GM23338 (cell line): ENCODE measurements around the gene ATXN2. TPM values are rescaled to one million over a fixed set of nuclear protein-coding genes. Genes with fewer than 3 reads are reported as not detected.

Source experiments
- ATAC-seq: fragments of 200-7000 bp; cut with Tn5 transposase; 3 replicates; pipeline ENCODE4 v1.9.1; 2020
- DNase-seq: peaks from one replicate; pipeline ENCODE4 v3.0.0-alpha.2; 2015; ENCODE audit warnings: low spot score
- H2AFZ ChIP-seq: fragments of 200-600 bp; sonication (generic); 2 replicates; pipeline ENCODE4 v1.8.0; 2016; ENCODE audit warnings: antibody characterized with exemption, mild to moderate bottlenecking, moderate library complexity
- H3F3A ChIP-seq: fragments of 200-600 bp; sonication (generic); replicated peaks from 2 replicates; pipeline ENCODE4 v1.8.0; 2017; ENCODE audit warnings: antibody characterized with exemption, mixed run types, low read depth
- H3K27ac ChIP-seq: fragments of 200-600 bp; sonication (generic); 2 replicates; pipeline ENCODE4 v1.6.1; 2016; ENCODE audit warnings: low read depth
- H3K27me3 ChIP-seq: fragments of 200-600 bp; sonication (generic); 2 replicates; pipeline ENCODE4 v1.8.0; 2016; ENCODE audit warnings: mild to moderate bottlenecking, mixed run types, moderate library complexity; ENCODE audit not compliant: insufficient read depth
- H3K36me3 ChIP-seq: fragments of 200-600 bp; sonication (generic); 2 replicates; pipeline ENCODE4 v1.8.0; 2016; ENCODE audit warnings: mild to moderate bottlenecking; ENCODE audit not compliant: insufficient read depth
- H3K4me1 ChIP-seq: fragments of 200-600 bp; sonication (generic); 2 replicates; pipeline ENCODE4 v1.8.0; 2016; ENCODE audit warnings: mild to moderate bottlenecking, moderate library complexity; ENCODE audit not compliant: insufficient read depth
- H3K4me2 ChIP-seq: fragments of 200-600 bp; sonication (generic); 2 replicates; pipeline ENCODE4 v1.7.1; 2017; ENCODE audit warnings: mixed run types
- H3K4me3 ChIP-seq: fragments of 200-600 bp; sonication (generic); 2 replicates; pipeline ENCODE4 v1.6.1; 2016; ENCODE audit warnings: mixed run types
- H3K79me2 ChIP-seq: fragments of 200-600 bp; sonication (generic); replicated peaks from 2 replicates; pipeline ENCODE4 v1.8.0; 2017; ENCODE audit warnings: mild to moderate bottlenecking; ENCODE audit not compliant: insufficient read depth
- H3K9me2 ChIP-seq: fragments of 200-600 bp; sonication (generic); 2 replicates; pipeline ENCODE4 v1.8.0; 2017; ENCODE audit not compliant: insufficient read depth
- H4K20me1 ChIP-seq: fragments of 200-600 bp; sonication (generic); replicated peaks from 2 replicates; pipeline ENCODE4 v1.8.0; 2017; ENCODE audit warnings: mild to moderate bottlenecking; ENCODE audit not compliant: insufficient read depth
- H3K27ac Mint-ChIP-seq: 2 replicates; pipeline ENCODE4 v1.8.0; 2020; ENCODE audit warnings: inconsistent platforms, mild to moderate bottlenecking, moderate library complexity, mixed read lengths
- H3K27me3 Mint-ChIP-seq: 3 replicates; pipeline ENCODE4 v1.8.0; 2022; ENCODE audit warnings: low read depth, mild to moderate bottlenecking, moderate library complexity, mixed read lengths, inconsistent platforms; ENCODE audit not compliant: insufficient read depth, poor library complexity
- H3K36me3 Mint-ChIP-seq: 3 replicates; pipeline ENCODE4 v1.8.0; 2021; ENCODE audit warnings: low read depth, mild to moderate bottlenecking, inconsistent platforms, moderate library complexity, mixed read lengths
- H3K4me1 Mint-ChIP-seq: 3 replicates; pipeline ENCODE4 v1.8.0; 2020; ENCODE audit warnings: mild to moderate bottlenecking, inconsistent platforms, mixed read lengths
- H3K4me3 Mint-ChIP-seq: 3 replicates; pipeline ENCODE4 v1.8.0; 2021; ENCODE audit warnings: moderate library complexity, mild to moderate bottlenecking, inconsistent platforms, mixed read lengths
- H3K9me3 Mint-ChIP-seq: 3 replicates; pipeline ENCODE4 v1.8.0; 2020; ENCODE audit warnings: moderate library complexity, mild to moderate bottlenecking, inconsistent platforms, mixed read lengths
- CREB1 ChIP-seq: fragments of 250-450 bp; sonication (Bioruptor Pico); IDR thresholded peaks from 2 replicates; pipeline ENCODE4 v1.5.0; 2020; ENCODE audit warnings: low read depth, mild to moderate bottlenecking, moderate library complexity
- CTCF ChIP-seq, 2 experiments: fragments of 200-600 bp in 1 of 2; sonication (generic) in 1 of 2; conservative IDR thresholded peaks; 2 replicates each; pipeline versions ENCODE4 v1.5.1 to v1.6.1; 2016 to 2017; ENCODE audit warnings: antibody characterized with exemption in 2 of 2, low read depth in 2 of 2, mild to moderate bottlenecking in 2 of 2, moderate library complexity in 1 of 2
- ETS1 ChIP-seq: IDR thresholded peaks from 2 replicates; pipeline ENCODE4 v1.6.1; 2016; ENCODE audit warnings: antibody characterized with exemption
- EZH2phosphoT487 ChIP-seq: fragments of 200-600 bp; sonication (generic); IDR thresholded peaks from one replicate; pipeline ENCODE4 v1.8.1; 2018; ENCODE audit warnings: antibody characterized with exemption; ENCODE audit not compliant: unreplicated experiment
- NANOG ChIP-seq: IDR thresholded peaks from 2 replicates; pipeline ENCODE4 v1.6.1; 2016; ENCODE audit warnings: antibody characterized with exemption, borderline replicate concordance
- POLR2AphosphoS5 ChIP-seq: IDR thresholded peaks from 2 replicates; pipeline ENCODE4 v1.6.1; 2016; ENCODE audit warnings: antibody characterized with exemption, low read depth
- ZNF114 ChIP-seq: fragments of 250-450 bp; sonication (Bioruptor Pico); IDR thresholded peaks from 2 replicates; pipeline ENCODE4 v1.5.0; 2020; ENCODE audit warnings: mild to moderate bottlenecking, moderate library complexity
- ZNF331 ChIP-seq: fragments of 250-450 bp; sonication (Bioruptor Pico); IDR thresholded peaks from 2 replicates; pipeline ENCODE4 v1.5.0; 2020; ENCODE audit warnings: low read depth, mild to moderate bottlenecking, moderate library complexity
- ZNF462 ChIP-seq: fragments of 250-450 bp; sonication (Bioruptor Pico); IDR thresholded peaks from 2 replicates; pipeline ENCODE4 v1.5.0; 2020; ENCODE audit warnings: mild to moderate bottlenecking, moderate library complexity
- polyA plus RNA-seq: library from polyadenylated mRNA; unstranded; fragments of >200 nt; fragmentation: Nextera tagmentation; extraction: Ambion mirVana; gene quantifications from 2 replicates; pipeline ENCODE4 v1.2.1, GENCODE V29; 2016
- total RNA-seq: library from RNA; depleted of rRNA; stranded (reverse); fragments of >200 nt; shearing (Covaris generic); gene quantifications from 2 replicates; pipeline ENCODE4 v1.2.3, GENCODE V29; 2014

Gene ATXN2
- total and polyA plus RNA-seq, 2 experiments from 2014 or later: 44.8 to 59.5 TPM

GRCh38 chr12:111557271-111558106, 41.6 kb downstream of the ATXN2 start (continued):
- TF ChIP-seq ZNF462 (CRISPR knock-in tag): no peak

GRCh38 chr12:111556676-111557075, 42.4 kb downstream of the ATXN2 start:
- H3K27ac ChIP-seq: no peak overlapping the region
- no peak overlapping the region for H3K4me2 ChIP-seq
- H3K27me3 Mint-ChIP-seq: no peaks in the 10 kb centered on the region
- peaks cover 20% of the 10 kb centered on the region; the same call in 2 of the 3 replicates for H3K36me3 Mint-ChIP-seq
- no peaks in the 10 kb centered on the region for H3K36me3 ChIP-seq
- peaks cover 15% of the 10 kb centered on the region; the same call in 1 of the 2 replicates for H3K4me1 ChIP-seq
- H2AFZ ChIP-seq: no peak overlapping the region
- H3K4me3 Mint-ChIP-seq: no peak overlapping the region
- H4K20me1 ChIP-seq: peaks cover 46% of the 10 kb centered on the region
- no peaks in the 10 kb centered on the region for H3K9me2 ChIP-seq
- no peaks in the 10 kb centered on the region for H3K9me3 Mint-ChIP-seq
- peaks cover 10% of the 10 kb centered on the region; the same call in 2 of the 3 replicates for H3K4me1 Mint-ChIP-seq
- no peak overlapping the region for H3K27ac Mint-ChIP-seq
- no peak for ATAC-seq
- peaks cover 72% of the 10 kb centered on the region for H3K79me2 ChIP-seq
- H3K27me3 ChIP-seq: no peaks in the 10 kb centered on the region
- no peak overlapping the region for H3K4me3 ChIP-seq
- H3F3A ChIP-seq: no peaks in the 10 kb centered on the region
- DNase-seq: no peak
- no peak for TF ChIP-seq ZNF331 (CRISPR knock-in tag)
- TF ChIP-seq POLR2AphosphoS5: no peak
- no peak for TF ChIP-seq ETS1
- TF ChIP-seq NANOG: no peak
- no peak for TF ChIP-seq ZNF114 (CRISPR knock-in tag)
- TF ChIP-seq CREB1 (CRISPR knock-in tag): no peak
- TF ChIP-seq EZH2phosphoT487: no peak
- TF ChIP-seq CTCF (conservative IDR thresholded peaks at IDR 0.05; ENCODE audit: low read depth in 2 of 2): no peak
